GM20431 (cell line): ENCODE data around the gene SPATA31D4.

ENCODE experiments used
- in situ Hi-C: fragments of 300-500 bp; cut with MseI, MboI; formaldehyde crosslinking; loops from one replicate; pipeline ENCODE4 v1.15.0; 2020; ENCODE audit warnings: low sequenced_read_pairs; ENCODE audit not compliant: unreplicated experiment

Gene SPATA31D4

GRCh38 chr9:81955625-81956024 lies 27.4 kb downstream of the SPATA31D4 start:
- in situ Hi-C loops: no loop called here

DNA sequence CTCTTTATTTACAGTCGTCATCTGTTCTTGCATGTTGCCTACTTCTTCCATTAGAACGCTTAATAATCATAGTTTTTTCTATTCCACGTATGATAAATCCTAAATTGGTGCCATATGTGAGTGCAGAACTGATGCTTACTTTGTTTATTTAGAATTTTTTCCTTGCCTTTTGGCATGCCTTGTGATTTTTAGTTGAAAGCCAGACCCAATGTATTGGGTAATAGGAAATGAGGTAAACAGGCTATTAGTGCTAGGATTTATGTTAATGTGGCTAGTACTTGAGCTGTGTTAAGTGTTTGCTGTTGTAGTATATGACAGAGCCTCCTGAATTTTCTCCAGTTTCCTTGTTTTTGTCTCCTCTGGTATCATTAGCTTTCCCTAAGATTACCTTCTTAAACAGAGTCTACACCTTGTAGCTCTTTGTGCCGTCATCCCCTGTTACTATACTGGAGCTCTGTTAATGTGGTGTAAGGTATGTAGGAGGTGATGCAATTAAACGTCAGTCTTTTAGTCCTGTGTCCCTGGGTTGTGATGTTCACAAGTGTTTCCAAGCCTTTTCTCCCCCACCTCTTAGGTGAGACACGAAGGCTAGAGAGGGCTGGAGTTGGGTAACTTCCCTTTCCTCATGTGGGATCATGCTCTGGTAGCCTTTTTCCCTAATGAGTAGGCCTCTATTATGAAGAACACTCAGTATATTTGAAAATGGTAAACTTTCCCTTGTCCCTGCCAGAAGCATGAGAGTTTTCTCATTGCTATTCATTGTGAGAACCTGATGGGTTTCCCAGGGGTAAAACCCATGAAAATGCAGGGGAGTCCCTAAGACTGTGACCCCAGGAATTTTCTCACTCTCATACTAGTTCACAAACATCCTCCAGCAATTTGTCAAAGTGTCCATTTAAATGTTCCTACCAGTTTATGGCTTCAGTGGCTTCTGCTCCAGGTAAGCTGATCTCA lies 36.3 kb downstream of the SPATA31D4 start:
- in situ Hi-C loops: no loop called here

DNA sequence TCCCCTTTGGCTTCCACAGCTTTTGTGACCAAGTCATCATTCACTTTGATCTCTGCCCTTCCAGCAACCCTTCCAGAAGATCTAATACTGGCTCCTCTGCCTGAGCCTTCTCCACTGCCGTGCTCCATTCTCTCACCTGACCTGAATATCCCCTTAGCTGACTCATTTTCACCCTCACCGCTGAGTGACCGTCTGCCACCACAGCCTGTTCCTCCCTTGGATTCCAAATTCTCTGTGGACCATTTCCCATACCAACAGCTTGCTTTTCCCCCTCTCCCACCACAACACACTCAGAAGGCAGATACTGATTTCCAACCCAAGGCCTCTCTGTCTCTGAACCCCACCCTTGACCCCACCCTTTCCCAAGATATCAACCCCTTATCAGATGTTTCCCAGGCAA lies 39.8 kb downstream of the SPATA31D4 start:
- in situ Hi-C loops: no loop called here

DNA sequence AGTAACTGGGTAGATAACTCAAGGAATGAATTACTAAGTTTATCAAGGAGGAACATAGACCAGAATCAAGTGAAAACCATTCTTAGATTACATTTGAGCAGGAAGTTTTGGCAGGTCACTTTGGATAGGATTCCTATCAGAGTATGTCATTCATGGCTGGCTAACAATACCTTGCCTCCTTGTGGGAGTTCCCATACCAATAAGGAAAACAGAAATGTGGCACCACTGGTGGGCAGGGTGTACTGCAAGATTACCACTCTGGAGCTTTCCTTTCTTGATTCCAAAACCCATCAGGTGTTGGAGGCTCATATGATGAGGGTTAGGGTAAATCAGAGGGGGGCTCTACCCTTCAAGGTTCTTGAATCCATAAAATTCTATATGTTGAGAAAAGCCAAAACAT lies 41.7 kb downstream of the SPATA31D4 start:
- in situ Hi-C loops: no loop called here

DNA sequence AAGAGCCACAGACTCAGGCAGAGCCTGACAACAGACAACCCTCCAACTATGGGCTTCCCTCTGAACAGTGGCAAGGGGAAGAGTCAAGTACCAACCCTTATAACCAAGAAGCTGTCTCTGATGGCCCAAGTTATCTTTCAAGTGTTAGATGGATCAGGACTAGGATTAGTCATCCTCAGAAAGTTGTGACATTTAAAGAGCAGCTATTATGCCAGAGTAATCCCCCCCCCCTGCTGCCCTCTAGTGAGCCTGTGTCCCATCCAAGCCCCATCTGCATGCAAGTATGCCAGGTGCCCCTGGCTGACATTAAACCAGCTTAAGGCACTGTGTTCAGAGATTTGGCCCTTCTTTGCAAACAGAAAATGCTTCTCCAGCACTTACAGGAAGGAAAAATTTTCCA lies 43.5 kb downstream of the SPATA31D4 start:
- in situ Hi-C loops: no loop called here

DNA sequence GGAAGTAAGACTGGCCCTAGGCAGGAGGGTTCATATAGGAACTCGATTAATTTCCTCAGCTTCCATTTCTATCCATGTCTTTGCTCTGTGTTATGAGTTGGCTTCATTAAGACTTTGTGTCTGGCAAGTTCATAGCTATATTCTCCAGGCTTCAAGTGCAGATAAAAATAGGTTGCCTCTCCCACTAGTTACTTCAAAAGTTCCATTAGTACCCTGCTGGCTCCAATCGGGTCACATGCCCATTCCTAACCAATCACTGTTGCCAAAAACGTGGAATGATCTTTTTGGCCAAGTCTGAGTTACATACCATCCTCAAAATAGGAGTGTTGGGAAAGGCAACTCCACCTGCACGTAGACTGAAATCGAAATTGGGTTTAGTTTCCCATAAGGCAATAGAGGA lies 46.5 kb downstream of the SPATA31D4 start:
- in situ Hi-C loops: no loop called here

DNA sequence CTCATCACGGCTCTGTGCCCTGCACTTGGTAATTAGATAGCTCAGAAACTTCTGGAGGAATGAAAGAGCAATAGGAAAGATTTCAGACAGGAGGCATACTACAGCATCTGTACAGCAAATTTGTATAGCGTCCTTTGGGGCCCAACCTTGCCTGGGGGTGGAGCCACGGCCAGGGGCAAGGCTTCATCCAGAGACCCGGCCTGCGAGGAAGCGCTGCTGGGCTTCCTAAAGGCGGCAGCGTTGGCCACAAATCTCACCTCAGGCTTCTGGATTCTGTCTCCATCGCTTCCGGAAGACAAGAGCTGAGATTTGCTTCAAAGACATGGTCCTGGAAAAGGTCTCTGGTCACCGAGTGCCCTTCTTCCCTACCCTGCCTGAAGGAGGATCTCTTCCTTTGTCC lies 48.1 kb downstream of the SPATA31D4 start:
- in situ Hi-C loops: no loop called here

DNA sequence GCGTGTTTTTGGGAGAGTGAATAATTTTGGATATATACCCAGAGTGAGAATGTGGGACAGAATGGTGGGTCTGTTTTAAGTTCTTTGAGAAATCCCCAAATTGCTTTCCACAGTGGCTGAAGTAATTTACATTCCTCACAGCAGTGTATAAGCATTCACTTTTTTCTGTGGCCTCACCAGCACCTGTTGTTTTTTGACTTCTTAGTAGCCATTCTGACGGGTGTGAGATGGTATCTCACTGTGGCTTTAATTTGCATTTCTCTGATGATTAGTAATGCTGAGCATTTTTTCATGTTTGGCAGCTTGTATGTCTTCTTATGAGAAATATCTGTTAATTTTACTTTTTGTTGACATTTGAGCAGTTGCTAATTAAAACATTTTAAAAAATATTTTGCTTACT lies 51.0 kb downstream of the SPATA31D4 start:
- in situ Hi-C loops: no loop called here

- in situ Hi-C loops: no loop called here
These were observed 52.3 kb downstream of the SPATA31D4 start for GRCh38 chr9:81980568-81980967.

DNA sequence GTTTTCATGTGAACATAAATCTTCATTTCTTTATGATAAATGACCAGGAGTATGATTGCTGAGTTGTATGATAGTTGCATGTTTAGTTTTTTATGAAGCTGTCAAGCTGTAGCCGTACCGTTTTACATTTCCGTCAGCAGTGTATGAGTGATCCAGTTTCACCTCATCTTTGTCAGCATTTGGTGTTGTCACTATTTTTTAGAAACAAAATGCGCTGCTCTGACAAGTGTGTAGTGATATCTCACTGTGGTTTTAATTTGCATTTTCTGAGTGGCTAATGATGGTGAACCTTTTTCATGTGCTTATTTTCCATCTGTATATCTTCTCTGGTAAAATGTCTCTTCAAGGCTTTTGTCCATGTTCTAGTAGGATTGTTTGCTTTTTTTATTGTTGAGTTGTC lies 53.7 kb downstream of the SPATA31D4 start:
- in situ Hi-C loops: no loop called here
